ENCODE data around the gene MGAT1.

DNA sequence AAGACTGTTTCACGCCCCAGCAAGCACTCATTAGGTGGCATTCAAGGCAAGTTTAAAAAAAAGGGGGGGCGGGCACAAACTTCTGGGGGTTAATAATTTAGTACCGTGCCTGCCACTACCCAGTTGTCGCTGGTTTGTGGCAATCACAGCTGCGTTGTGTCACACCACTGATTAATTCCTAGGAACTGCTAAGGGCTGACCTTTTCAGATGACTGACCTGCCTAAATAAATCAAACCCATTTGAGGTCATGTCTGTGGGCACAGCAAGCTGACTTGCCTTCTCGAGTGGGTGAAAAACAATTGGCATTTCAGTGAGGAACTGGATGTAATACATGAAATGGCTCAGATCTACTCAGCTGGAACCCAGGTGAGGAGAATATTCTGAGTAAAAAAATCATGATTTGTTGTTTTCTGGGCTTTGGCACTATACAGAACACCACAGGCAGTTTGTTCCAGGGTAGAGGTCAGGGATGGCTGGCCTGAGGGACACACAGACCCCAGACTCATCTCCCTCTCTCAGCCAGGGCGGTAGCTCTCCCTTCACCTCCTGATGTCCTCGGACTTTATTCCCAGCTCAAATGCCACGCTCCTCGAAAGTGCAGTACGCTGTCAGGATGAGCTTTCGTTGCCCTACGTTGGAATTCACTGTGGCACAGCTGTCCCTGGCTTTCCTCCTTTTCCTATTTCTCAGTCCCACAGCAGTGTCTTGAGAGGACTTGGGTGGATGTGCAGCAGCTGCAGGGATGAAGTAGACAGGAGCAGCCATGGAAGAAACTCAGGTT, 15.5 kb upstream of the MGAT1 start:
- TF ChIP-seq RAD21 (IDR thresholded peaks at IDR 0.05 in 1 of 2, conservative IDR thresholded peaks at IDR 0.05 in 1 of 2; ENCODE audit: low read depth in 2 of 2, low read length in 2 of 2) (no peak), TBP (IDR thresholded peaks at IDR 0.05; ENCODE audit: low read depth, low read length) (no peak)
- TF ChIP-seq, protein P1, sequence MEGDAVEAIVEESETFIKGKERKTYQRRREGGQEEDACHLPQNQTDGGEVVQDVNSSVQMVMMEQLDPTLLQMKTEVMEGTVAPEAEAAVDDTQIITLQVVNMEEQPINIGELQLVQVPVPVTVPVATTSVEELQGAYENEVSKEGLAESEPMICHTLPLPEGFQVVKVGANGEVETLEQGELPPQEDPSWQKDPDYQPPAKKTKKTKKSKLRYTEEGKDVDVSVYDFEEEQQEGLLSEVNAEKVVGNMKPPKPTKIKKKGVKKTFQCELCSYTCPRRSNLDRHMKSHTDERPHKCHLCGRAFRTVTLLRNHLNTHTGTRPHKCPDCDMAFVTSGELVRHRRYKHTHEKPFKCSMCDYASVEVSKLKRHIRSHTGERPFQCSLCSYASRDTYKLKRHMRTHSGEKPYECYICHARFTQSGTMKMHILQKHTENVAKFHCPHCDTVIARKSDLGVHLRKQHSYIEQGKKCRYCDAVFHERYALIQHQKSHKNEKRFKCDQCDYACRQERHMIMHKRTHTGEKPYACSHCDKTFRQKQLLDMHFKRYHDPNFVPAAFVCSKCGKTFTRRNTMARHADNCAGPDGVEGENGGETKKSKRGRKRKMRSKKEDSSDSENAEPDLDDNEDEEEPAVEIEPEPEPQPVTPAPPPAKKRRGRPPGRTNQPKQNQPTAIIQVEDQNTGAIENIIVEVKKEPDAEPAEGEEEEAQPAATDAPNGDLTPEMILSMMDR (IDR thresholded peaks at IDR 0.05; ENCODE audit: control extremely low read depth in 1 of 3, insufficient read depth in 1 of 3, low read depth in 1 of 3, low read length in 3 of 3): no peak
- TF ChIP-seq, protein P2, sequence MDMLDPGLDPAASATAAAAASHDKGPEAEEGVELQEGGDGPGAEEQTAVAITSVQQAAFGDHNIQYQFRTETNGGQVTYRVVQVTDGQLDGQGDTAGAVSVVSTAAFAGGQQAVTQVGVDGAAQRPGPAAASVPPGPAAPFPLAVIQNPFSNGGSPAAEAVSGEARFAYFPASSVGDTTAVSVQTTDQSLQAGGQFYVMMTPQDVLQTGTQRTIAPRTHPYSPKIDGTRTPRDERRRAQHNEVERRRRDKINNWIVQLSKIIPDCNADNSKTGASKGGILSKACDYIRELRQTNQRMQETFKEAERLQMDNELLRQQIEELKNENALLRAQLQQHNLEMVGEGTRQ (IDR thresholded peaks at IDR 0.05; ENCODE audit: low read length): no peak
